ENCODE data around the gene CLBA1. TPM values are rescaled to one million over a fixed set of nuclear protein-coding genes. Genes with fewer than 3 reads are reported as not detected.
"Not testable (repeated sequence)": the region's sequence is repeated elsewhere in the genome, so short reads cannot be mapped to it uniquely, and the experiment has no call there.

CLBA1 gene
- total RNA-seq, 3 donors from 2014 or later, result 6.0 to 8.4 (median 6.9) TPM

GRCh38 chr14:104942586-104942985 lies 43.0 kb upstream of the CLBA1 start:
- no peak for TF ChIP-seq CTCF (IDR thresholded peaks at IDR 0.05)
- DNase-seq (peak in 1 of 3 donors; percentile 16), ATAC-seq (no peak)
- no peaks in the 10 kb centered on the region for H3K36me3 ChIP-seq (ENCODE audit: low read depth)
- H3K4me3 ChIP-seq, result no peak overlapping the region
- intact Hi-C loops (cut with DNase I, micrococcal nuclease), result no loop called here
- H3K9me3 ChIP-seq, result no peaks in the 10 kb centered on the region
- no peaks in the 10 kb centered on the region for H3K4me1 ChIP-seq (ENCODE audit: low read depth)

- H3K9me3 ChIP-seq; H3K36me3 ChIP-seq (ENCODE audit: low read depth); ATAC-seq; intact Hi-C loops (cut with DNase I, micrococcal nuclease); H3K4me1 ChIP-seq (ENCODE audit: low read depth); H3K4me3 ChIP-seq: not testable (repeated sequence)
- DNase-seq, result peak in 1 of 3 donors; percentile 13
Observed at GRCh38 chr14:104943216-104944015, 42.2 kb upstream of the CLBA1 start.

GRCh38 chr14:104944016-104944308 lies 41.6 kb upstream of the CLBA1 start:
- not testable (repeated sequence) for H3K9me3 ChIP-seq

GRCh38 chr14:104944436-104945205 lies 41.0 kb upstream of the CLBA1 start:
- intact Hi-C loops (cut with DNase I, micrococcal nuclease); ATAC-seq; H3K9me3 ChIP-seq; H3K4me3 ChIP-seq; H3K4me1 ChIP-seq (ENCODE audit: low read depth); H3K36me3 ChIP-seq (ENCODE audit: low read depth): not testable (repeated sequence)
- peak in 1 of 3 donors; percentile 13 for DNase-seq

More at GRCh38 chr14:104944016-104944308, 41.6 kb upstream of the CLBA1 start:
- H3K4me3 ChIP-seq; intact Hi-C loops (cut with DNase I, micrococcal nuclease); H3K36me3 ChIP-seq (ENCODE audit: low read depth); H3K4me1 ChIP-seq (ENCODE audit: low read depth); ATAC-seq: not testable (repeated sequence)
- peak in 1 of 3 donors; percentile 2 for DNase-seq

- intact Hi-C loops (cut with DNase I, micrococcal nuclease); ATAC-seq; H3K36me3 ChIP-seq (ENCODE audit: low read depth); H3K4me1 ChIP-seq (ENCODE audit: low read depth); H3K9me3 ChIP-seq; H3K4me3 ChIP-seq: not testable (repeated sequence)
- peak in 1 of 3 donors; percentile 38 for DNase-seq
Observed at GRCh38 chr14:104945266-104945665, 40.3 kb upstream of the CLBA1 start.

GRCh38 chr14:104945986-104946965 lies 39.3 kb upstream of the CLBA1 start:
- H3K4me3 ChIP-seq; H3K9me3 ChIP-seq; H3K36me3 ChIP-seq (ENCODE audit: low read depth); H3K4me1 ChIP-seq (ENCODE audit: low read depth); ATAC-seq; intact Hi-C loops (cut with DNase I, micrococcal nuclease): not testable (repeated sequence)
- peak in 2 of 3 donors; percentile 8 to 41 for DNase-seq

GRCh38 chr14:104947201-104947600 lies 38.4 kb upstream of the CLBA1 start:
- H3K4me1 ChIP-seq (ENCODE audit: low read depth); intact Hi-C loops (cut with DNase I, micrococcal nuclease); H3K36me3 ChIP-seq (ENCODE audit: low read depth); H3K4me3 ChIP-seq; ATAC-seq; H3K9me3 ChIP-seq: not testable (repeated sequence)
- peak in 1 of 3 donors; percentile 27 for DNase-seq

GRCh38 chr14:104947881-104948735 lies 37.5 kb upstream of the CLBA1 start:
- ATAC-seq; intact Hi-C loops (cut with DNase I, micrococcal nuclease); H3K9me3 ChIP-seq; H3K4me1 ChIP-seq (ENCODE audit: low read depth); H3K4me3 ChIP-seq; H3K36me3 ChIP-seq (ENCODE audit: low read depth): not testable (repeated sequence)
- peak in 1 of 3 donors; percentile 25 for DNase-seq

Measured in mucosa of descending colon (tissue), 3 donors.